DND-41 (cell line): ENCODE data around the gene FAM25A.

Source experiments
- CTCF ChIP-seq: IDR thresholded peaks from 2 replicates; pipeline ENCODE4 v1.5.1; 2012; ENCODE audit warnings: borderline replicate concordance, low read length, moderate library complexity, mild to moderate bottlenecking; ENCODE audit not compliant: poor library complexity, severe bottlenecking; ENCODE audit errors: extremely low read depth
- EZH2 ChIP-seq: IDR thresholded peaks from 3 replicates; pipeline ENCODE4 v1.6.1; 2012; ENCODE audit warnings: borderline replicate concordance, low read depth, mild to moderate bottlenecking, moderate library complexity, low read length, inconsistent platforms; ENCODE audit not compliant: severe bottlenecking

GRCh38 chr10:87053111-87053510 lies 33.0 kb downstream of the FAM25A start:
- TF ChIP-seq EZH2 (no peak), CTCF (no peak)
